Right lobe of liver (tissue), 4 donors: ENCODE data around the gene P4HA2.

Experiments used
- CTCF ChIP-seq, 4 donors: fragments of 200-600 bp in 3 of 4; fragments of 450-650 bp in 1 of 4; IDR thresholded peaks; one replicate each; pipeline versions ENCODE4 v1.5.1 to v1.8.0; 2016 to 2022; ENCODE audit warnings: antibody characterized with exemption in 4 of 4, mild to moderate bottlenecking in 2 of 4
- POLR2A ChIP-seq: fragments of 450-650 bp; IDR thresholded peaks from one replicate; pipeline ENCODE4 v1.6.1; 2017; ENCODE audit warnings: antibody characterized with exemption, mild to moderate bottlenecking
- donor health status: DM: no; HTN: no; CAD: no.
- donor health status: DM: no; HTN: no; CAD: no.
- donor health status: DM: no; HTN: yes; CAD: no.

GRCh38 chr5:132162945-132163344 is 64.7 kb downstream of the P4HA2 start:
- TF ChIP-seq POLR2A (no peak), CTCF (IDR thresholded peaks at IDR 0.05) (no peak)
